GM12878 (cell line): ENCODE data around the gene TNKS2. TPM values are rescaled to one million over a fixed set of nuclear protein-coding genes. Genes with fewer than 3 reads are reported as not detected.

Experiments used
- ATF3 ChIP-seq: IDR thresholded peaks from 2 replicates; pipeline ENCODE4 v1.6.1; 2011; ENCODE audit warnings: low read depth, mild to moderate bottlenecking, low read length, moderate library complexity, borderline replicate concordance; ENCODE audit errors: extremely low read depth
- BCLAF1 ChIP-seq: fragments of 450-650 bp; IDR thresholded peaks from 2 replicates; pipeline ENCODE4 v1.6.1; 2017; ENCODE audit warnings: antibody characterized with exemption, mild to moderate bottlenecking, moderate library complexity
- CHD2 ChIP-seq: IDR thresholded peaks from 2 replicates; pipeline ENCODE4 v1.6.1; 2011; ENCODE audit warnings: low read depth, low read length, improper control_type of control experiment, borderline replicate concordance
- EED ChIP-seq: sonication (generic); IDR thresholded peaks from 2 replicates; pipeline ENCODE4 v1.6.1; 2016; ENCODE audit warnings: antibody characterized with exemption, low read depth
- EGR1 ChIP-seq, 2 experiments: IDR thresholded peaks; 1 replicate in 1 of 2; 2 replicates in 1 of 2; pipeline ENCODE4 v1.6.1; 2011 to 2012; ENCODE audit warnings: low read depth in 2 of 2, low read length in 2 of 2, borderline replicate concordance in 1 of 2, mild to moderate bottlenecking in 1 of 2, moderate library complexity in 1 of 2
- EP300 ChIP-seq, 2 experiments: fragments of 150-350 bp in 1 of 2; IDR thresholded peaks; 2 replicates each; pipeline ENCODE4 v1.6.1; 2011 to 2012; ENCODE audit warnings: low read depth in 2 of 2, low read length in 2 of 2, borderline replicate concordance in 1 of 2, improper control_type of control experiment in 1 of 2, inconsistent platforms in 1 of 2; ENCODE audit not compliant: control insufficient read depth in 1 of 2
- HDAC2 ChIP-seq: fragments of 200-600 bp; sonication (generic); IDR thresholded peaks from 2 replicates; pipeline ENCODE4 v1.6.1; 2017
- HDGF ChIP-seq: fragments of 450-650 bp; IDR thresholded peaks from 2 replicates; pipeline ENCODE4 v1.6.1; 2016; ENCODE audit warnings: antibody characterized with exemption
- JUNB ChIP-seq: IDR thresholded peaks from 2 replicates; pipeline ENCODE4 v1.6.1; 2016; ENCODE audit warnings: antibody characterized with exemption, mild to moderate bottlenecking
- JUND ChIP-seq: IDR thresholded peaks from 2 replicates; pipeline ENCODE4 v1.6.1; 2012; ENCODE audit warnings: low read depth, mild to moderate bottlenecking, low read length, improper control_type of control experiment, moderate library complexity
- MEF2B ChIP-seq: fragments of 450-650 bp; IDR thresholded peaks from 2 replicates; pipeline ENCODE4 v1.6.1; 2018; ENCODE audit warnings: mild to moderate bottlenecking, moderate library complexity; ENCODE audit not compliant: partially characterized antibody, poor library complexity, severe bottlenecking
- MYC ChIP-seq: IDR thresholded peaks from 2 replicates; pipeline ENCODE4 v1.6.1; 2011; ENCODE audit warnings: mild to moderate bottlenecking, low read length, moderate library complexity, inconsistent platforms; ENCODE audit not compliant: insufficient read depth, insufficient replicate concordance, insufficient read length, severe bottlenecking
- NKRF ChIP-seq: fragments of 450-650 bp; conservative IDR thresholded peaks from 2 replicates; pipeline ENCODE4 v1.6.1; 2017; ENCODE audit warnings: mild to moderate bottlenecking, moderate library complexity
- SPI1 ChIP-seq: IDR thresholded peaks from 2 replicates; pipeline ENCODE4 v1.6.1; 2011; ENCODE audit warnings: low read depth, mild to moderate bottlenecking, low read length, moderate library complexity, borderline replicate concordance; ENCODE audit not compliant: insufficient read depth
- TCF12 ChIP-seq: IDR thresholded peaks from 2 replicates; pipeline ENCODE4 v1.6.1; 2011; ENCODE audit warnings: low read depth, mild to moderate bottlenecking, low read length
- polyA plus RNA-seq, 11 experiments: library from polyadenylated mRNA; depleted of rRNA in 4 of 11; unstranded in 6 of 11; stranded (reverse) in 5 of 11; fragments of >200 nt; fragmentation: Nextera tagmentation in 4 of 11; fragmentation: Illumina TruSeq in 1 of 11; extraction: Ambion mirVana in 4 of 11; extraction: Trizol in 1 of 11; gene quantifications; 1 replicate in 1 of 11; 2 replicates in 10 of 11; pipeline versions ENCODE4 v1.2.1 to v1.2.3, GENCODE V29; 2011 to 2016; ENCODE audit warnings: inconsistent platforms in 2 of 11, missing spikeins in 2 of 11, low read depth in 1 of 11
- total RNA-seq, 4 experiments: library from RNA; depleted of rRNA in 3 of 4; stranded (reverse); fragments of >200 nt in 3 of 4; fragmentation: Illumina TruSeq in 1 of 4; extraction: Trizol in 1 of 4; gene quantifications; 2 replicates each; pipeline versions ENCODE4 v1.2.1 to v1.2.3, GENCODE V29; 2013 to 2021
- TF ChIP-seq, protein P1 (sequence below): fragments of 150-350 bp; IDR thresholded peaks from 2 replicates; pipeline ENCODE4 v1.6.1; 2016; ENCODE audit warnings: low read depth, low read length

The TNKS2 gene
- total and polyA plus RNA-seq, 10 of the 15 experiments (the other 5 are each of a cell fraction or from before 2014, with no cell fraction given) = 2.9 to 24.2 (median 6.9) TPM

DNA sequence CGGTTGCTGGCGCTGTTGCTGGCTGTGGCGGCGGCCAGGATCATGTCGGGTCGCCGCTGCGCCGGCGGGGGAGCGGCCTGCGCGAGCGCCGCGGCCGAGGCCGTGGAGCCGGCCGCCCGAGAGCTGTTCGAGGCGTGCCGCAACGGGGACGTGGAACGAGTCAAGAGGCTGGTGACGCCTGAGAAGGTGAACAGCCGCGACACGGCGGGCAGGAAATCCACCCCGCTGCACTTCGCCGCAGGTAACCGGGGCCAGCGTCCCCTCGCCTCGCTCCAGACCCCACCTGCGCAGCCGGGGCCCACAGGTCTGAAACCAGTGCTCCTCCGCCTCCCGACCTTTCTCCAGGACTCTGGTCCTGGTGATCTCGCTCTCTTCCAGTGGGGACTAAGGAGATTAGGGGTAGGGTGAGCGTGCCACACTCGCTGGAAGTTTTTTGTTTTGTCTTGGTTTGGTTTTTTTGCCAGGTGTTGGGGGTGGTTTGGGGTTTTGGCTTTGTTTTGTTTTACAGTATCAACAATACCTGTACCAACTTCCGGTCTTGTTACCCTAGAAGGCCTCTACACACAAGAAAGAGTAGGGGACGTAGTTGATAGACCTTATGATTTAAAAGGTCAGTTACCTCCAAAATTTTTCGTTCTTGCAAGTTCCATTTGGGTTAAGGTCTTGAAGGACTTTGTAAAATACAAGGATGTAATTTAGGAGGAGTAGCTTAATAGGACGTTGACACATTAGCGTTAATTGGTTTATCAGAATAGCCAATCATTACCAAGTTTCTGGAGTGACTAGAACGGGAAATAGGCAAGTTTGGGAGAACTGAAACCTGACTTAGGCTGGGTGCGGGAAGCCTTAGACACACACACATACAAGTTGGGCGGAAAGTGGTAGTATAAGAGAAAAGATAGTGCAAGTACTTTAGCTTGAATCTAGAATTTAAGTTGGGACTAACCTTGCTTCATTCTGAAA is 704 bp downstream of the TNKS2 start (continued):
- TF ChIP-seq, protein P1, sequence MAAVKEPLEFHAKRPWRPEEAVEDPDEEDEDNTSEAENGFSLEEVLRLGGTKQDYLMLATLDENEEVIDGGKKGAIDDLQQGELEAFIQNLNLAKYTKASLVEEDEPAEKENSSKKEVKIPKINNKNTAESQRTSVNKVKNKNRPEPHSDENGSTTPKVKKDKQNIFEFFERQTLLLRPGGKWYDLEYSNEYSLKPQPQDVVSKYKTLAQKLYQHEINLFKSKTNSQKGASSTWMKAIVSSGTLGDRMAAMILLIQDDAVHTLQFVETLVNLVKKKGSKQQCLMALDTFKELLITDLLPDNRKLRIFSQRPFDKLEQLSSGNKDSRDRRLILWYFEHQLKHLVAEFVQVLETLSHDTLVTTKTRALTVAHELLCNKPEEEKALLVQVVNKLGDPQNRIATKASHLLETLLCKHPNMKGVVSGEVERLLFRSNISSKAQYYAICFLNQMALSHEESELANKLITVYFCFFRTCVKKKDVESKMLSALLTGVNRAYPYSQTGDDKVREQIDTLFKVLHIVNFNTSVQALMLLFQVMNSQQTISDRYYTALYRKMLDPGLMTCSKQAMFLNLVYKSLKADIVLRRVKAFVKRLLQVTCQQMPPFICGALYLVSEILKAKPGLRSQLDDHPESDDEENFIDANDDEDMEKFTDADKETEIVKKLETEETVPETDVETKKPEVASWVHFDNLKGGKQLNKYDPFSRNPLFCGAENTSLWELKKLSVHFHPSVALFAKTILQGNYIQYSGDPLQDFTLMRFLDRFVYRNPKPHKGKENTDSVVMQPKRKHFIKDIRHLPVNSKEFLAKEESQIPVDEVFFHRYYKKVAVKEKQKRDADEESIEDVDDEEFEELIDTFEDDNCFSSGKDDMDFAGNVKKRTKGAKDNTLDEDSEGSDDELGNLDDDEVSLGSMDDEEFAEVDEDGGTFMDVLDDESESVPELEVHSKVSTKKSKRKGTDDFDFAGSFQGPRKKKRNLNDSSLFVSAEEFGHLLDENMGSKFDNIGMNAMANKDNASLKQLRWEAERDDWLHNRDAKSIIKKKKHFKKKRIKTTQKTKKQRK = no peak
- TF ChIP-seq TCF12 (no peak), BCLAF1 (no peak), ATF3 (no peak), CHD2 (no peak), MEF2B (no peak), JUND (no peak), NKRF (0 out of 2 replicates have a peak, but pooled peaks have one; percentile 55), SPI1 (peak; percentile 30; the same call in 1 of the 2 replicates), HDAC2 (no peak), EED (no peak), HDGF (no peak), EGR1 (IDR thresholded peaks at IDR 0.05; ENCODE audit: borderline replicate concordance in 1 of 2, low read depth in 2 of 2, low read length in 2 of 2) (no peak), MYC (no peak), JUNB (no peak; the same call in 1 of the 2 replicates), EP300 (IDR thresholded peaks at IDR 0.05; ENCODE audit: borderline replicate concordance in 1 of 2, control insufficient read depth in 1 of 2, low read depth in 2 of 2, low read length in 2 of 2) (no peak)
